GM18508 (cell line): ENCODE results near the gene TDRD10.

ENCODE experiments used
- ATAC-seq: cut with Tn5 transposase; IDR thresholded peaks from one replicate; pipeline ENCODE4 v1.9.1; 2021; ENCODE audit warnings: moderate number of reproducible peaks; ENCODE audit not compliant: insufficient read depth, unreplicated experiment

Gene TDRD10

DNA sequence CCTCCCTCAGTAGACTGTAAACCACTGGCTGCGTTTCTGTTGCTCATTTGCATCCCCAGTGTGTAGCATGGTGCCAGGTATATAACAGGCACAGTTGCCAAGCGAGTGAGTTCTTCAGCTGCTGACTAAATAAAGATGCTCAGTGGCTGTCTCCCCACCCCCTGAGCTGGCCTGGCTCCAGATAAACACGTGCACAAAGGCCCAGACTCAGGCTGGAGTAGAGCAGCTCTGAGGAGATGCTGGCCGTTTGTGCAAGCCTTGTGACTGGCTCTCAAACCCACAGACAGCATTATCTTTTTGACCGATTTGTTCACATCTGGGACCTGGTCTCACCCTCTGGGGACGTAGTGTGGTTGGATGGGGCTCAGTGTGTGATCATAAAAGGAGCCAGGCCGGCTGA is 72.7 kb downstream of the TDRD10 start:
- ATAC-seq: no peak

DNA sequence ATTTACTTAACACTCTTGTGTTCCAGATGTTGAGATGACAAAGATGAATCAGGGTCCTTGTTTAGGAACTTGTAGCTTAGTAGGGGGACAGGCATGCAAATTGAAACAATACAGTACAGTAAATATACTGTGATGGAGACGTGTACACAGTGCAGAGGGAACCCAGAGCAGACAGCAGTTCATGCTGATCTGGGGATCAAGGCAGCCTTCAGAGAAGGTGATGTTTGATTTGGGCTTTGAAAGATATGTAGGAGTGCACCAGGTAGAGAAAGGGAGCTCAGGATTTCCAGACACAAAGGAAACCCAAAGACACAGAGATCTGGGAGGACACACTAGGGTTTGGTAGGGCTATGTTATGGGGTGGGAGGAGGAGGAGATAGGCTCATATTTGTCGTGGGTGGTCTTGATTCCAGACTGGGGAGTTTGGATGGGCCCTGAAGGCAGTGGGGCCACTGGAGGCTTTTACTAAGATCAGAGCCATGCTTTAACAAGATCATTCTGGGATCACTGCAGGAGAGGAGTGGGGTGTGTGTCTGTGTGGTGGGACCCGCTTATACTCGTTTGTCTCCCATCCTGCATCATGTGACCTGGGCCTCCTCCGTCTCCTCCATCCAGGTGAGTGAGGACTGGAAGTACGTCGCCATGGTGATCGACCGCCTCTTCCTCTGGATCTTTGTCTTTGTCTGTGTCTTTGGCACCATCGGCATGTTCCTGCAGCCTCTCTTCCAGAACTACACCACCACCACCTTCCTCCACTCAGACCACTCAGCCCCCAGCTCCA is 73.3 kb downstream of the TDRD10 start:
- no peak for ATAC-seq

DNA sequence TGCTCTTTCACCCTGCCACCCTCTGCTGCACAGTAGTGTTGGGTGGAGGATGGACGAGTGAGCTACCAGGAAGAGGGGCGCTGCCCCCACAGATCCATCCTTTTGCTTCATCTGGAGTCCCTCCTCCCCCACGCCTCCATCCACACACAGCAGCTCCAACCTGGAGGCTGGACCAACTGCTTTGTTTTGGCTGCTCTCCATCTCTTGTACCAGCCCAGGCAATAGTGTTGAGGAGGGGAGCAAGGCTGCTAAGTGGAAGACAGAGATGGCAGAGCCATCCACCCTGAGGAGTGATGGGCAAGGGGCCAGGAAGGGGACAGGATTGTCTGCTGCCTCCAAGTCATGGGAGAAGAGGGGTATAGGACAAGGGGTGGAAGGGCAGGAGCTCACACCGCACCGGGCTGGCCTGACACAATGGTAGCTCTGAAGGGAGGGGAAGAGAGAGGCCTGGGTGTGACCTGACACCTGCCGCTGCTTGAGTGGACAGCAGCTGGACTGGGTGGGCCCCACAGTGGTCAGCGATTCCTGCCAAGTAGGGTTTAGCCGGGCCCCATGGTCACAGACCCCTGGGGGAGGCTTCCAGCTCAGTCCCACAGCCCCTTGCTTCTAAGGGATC is 74.0 kb downstream of the TDRD10 start:
- ATAC-seq: no peak

DNA sequence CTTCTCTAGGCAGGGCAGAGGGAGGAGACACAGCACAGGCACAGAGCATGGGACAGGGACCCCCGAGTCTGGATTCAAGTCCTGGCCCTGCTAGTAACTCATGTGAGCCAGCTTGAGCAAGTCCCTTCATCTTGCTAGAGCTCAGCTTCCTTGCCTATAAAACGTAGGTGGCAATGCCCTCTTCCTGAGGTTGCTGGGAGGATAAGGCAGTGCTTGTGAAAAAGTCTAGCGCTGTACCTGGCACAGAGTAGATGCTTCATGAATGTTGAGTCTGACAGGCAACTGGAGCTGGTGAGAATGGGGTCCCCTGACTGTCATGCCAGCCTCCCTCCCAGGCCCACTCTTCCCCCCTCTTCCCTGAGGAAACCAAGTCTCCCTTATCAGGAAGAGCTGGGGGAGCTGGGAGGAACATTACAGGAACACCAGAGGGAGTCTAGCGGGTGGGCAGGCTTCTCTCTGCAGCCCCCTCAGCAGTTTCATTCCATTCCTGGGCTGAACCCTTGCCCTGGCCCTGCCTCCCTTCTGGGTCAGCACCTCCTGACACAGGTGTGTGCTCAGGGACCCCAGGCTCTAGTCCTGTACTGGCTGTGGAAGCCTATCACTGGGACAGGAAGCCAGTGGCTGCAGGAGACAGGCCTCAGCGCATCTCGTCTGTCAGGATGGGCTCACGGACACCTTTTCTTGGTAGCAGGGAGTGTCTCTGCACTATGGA is 75.5 kb downstream of the TDRD10 start:
- no peak for ATAC-seq

DNA sequence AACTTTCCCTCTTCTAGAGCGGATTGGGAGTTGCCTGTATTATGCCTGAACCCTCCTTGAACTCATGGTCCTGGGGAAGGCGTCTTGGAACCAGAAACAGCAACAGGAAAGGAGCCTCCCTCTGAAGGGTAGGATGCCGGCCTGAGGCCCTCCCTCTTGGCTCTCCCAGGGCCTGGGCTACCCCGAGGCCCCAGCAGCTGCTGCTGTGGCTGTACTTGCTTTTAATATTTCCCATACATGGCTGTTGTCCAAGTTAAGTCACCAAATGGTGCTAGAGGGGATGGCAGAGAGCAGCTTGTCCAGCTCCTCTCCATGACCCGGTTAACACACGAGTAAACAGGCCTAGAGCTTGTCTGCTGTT is 76.0 kb downstream of the TDRD10 start:
- ATAC-seq: no peak

DNA sequence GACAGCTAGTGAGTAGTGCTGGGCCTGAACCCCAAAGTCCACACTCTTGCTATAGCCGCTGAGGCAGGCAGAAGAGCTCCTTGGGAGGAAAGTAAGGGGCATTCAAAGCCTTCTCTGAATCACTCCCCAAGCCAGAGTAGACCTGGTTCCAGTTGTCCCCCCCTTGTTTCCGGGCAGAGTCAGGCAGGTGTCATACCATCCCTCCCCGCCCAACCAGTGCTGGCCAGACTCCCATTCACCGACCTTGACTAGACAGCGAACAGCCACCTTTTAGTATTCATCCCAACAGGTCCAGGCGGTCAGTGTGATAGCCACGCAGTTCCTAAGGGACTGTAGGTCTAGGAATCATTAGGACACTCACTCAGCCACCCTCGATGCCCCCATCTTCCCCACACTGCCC is 77.4 kb downstream of the TDRD10 start:
- ATAC-seq: no peak

DNA sequence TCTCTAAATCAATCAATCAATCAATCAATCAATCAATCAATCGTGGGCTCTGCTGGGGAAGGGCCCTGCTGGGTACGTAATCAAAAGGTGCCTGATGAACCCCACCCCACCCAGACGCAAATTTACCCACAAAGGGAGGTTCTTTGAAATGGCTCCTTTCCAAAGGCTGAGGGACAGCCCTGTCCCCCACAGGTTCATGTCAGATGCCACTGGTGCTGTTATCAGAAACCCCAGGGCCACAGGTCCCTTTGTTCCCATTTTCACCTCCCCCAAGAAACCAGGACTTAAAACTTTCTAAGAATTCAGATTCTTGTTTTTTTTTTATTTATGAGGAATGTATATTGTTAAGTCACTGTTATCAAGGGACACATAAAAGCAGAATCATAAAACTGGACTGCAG is 79.7 kb downstream of the TDRD10 start:
- ATAC-seq: no peak

DNA sequence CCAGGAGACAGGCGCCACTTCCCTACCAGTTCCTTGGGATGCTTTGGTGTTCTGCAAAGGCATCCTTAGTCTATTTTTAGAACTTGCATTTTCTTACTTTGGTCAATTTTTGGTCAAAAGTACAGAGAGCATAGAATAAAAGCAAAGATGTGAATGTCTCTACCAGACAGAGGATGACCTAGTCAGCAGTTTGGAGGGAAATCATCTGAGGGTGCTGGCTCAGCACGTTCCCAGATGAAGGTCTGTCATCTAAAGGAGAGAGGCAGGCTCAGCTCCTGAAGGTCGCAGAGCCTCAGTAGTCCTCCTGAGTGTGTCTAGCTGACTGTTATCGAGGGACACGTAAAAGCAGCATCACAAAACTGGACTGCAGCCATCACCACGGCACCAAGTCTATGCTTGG is 80.9 kb downstream of the TDRD10 start:
- ATAC-seq: no peak

DNA sequence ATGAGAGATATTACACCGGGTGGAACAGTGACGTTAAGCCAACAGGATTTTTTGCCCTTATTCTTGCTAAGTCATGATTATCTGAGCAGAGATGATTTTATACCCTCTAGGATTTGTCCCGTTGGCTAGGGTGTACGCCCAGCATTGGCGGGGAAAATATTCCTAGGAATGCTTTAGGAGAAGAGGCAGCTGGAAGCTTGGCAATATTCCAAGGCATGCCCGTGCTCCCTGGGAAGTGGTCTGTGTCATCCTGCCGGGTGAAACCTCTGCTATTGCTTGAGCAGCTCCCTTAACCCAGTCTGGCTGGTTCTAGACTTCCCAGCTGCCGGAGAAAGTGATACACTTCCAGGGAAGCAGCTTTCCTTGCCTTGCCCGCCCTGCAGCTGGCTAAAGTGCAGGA is 81.8 kb downstream of the TDRD10 start:
- no peak for ATAC-seq

DNA sequence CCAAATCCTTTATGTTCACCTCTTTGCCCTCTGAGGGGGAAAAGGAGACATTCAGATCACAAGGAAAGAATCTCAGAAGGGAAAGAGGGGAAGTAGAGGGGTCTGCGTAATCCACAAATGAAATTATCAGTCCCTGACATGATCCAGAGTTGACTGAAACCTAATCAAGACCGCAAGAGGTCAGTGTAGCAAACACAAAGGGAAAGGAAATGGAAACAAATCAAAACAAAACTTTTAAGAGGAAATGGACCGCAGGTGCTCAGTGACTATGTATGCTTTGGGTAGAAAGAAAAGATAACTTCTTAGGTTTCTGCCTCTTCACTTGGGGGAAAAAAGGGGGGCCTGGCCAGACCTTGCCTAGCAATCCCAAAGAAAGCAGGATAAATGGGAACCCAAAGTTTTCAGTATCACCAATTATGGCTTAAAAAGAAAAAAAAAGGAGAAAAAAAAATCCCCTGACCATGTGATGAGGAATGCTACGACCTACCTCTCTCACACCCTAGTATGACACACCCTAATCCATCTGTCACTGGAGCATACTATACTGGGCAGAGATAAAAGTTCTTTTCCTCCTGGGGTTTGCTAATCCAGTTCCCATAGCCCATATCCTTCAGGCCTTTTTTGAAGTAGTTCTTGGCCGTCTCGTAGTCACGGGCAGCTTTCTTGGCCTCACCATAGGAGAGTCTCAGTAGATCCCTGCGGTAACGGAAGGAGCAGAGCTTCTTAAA is 82.4 kb downstream of the TDRD10 start:
- ATAC-seq: no peak

DNA sequence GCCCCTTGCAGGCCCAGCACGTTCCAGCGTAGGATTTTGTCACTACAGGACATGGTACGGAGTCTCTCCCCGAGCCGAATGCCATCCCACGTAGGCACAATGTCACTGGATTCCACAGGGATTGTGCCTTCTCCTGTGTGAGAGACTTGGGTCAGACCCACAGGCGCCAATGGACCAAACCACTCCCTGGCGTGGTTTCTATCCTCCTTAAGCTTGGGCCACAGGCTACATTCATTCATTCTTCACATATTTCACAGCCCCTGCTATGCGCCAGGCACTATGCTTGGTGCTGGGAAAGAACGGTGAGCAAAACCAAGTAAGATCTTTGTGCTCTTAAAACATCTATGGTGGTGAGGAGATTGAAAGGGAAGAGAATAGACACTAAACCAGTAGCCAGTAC is 84.2 kb downstream of the TDRD10 start:
- ATAC-seq: no peak

DNA sequence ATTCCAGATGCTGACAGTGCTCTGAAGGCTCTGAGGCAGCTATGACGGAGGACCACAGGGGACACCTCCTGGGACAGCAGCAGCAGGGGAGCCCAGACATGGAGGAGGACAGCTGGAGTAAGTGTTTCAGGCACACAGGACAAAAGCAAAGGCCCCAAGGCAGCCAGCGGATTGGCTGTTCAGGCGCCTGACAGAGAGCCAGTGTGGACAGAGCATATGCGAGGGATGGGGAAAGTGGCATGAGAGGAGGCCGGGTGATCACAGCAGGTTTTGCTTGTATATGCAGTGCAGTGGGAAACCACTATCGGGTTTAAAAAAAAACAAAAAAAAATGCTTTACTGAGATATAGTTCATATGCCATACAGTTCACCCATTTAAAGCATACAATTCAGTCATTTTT is 84.6 kb downstream of the TDRD10 start:
- no peak for ATAC-seq

DNA sequence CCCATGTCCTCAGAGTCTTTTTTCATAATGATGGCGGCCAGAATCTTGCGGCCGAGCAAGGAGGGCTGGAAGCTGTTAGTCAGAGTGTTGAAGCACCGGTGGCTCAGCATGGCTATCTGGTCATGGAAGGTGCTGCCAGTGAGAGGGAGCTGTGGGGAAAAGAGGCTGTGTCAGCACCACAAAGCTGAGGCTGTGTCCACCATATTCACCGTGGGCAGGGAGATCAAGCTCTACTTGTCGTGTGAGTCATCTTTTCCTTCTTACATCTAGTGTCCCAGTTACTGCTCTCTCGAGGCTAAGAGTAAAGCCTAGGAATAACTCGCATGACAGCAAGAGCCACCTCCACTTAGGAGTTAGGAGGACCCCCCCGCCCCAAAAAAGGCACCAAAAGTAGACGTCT is 87.8 kb downstream of the TDRD10 start:
- ATAC-seq: no peak

DNA sequence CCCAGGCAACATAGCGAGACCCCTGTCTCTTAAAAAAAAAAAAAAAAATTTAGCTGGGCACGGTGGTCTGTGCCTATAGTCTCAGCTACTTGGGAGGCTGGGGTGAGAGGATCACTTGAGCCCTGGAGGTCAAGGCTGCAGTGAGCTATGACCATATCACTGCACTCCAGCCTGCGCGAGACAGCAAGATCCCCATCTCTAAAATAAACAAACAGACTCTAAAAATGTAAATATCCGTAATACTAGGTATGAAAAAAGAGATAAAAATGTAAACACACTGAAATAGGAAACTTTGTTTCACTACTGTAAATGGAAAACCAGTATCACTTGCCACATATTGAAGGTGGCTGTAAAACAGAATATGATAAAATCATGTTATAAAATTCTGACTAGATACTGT is 88.7 kb downstream of the TDRD10 start:
- no peak for ATAC-seq

DNA sequence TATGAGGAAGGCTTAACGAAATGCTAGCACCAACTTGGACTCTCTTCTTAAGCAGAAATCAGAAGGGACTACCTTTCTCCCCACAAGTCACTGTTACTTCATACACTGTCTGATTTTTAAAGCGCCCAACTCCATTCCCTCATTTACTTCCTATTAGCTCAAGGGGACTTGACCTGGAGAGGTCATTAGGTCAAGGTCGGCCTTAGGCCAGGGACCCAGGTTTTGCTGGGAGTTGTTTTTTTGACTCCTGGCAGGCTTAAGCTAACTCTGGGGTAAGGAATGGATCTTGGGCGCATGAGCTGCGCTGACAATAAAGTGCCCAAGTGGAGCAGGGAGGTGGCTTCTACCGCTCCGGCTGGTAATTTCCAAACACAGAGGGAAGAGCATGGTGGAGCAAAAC is 89.2 kb downstream of the TDRD10 start:
- no peak for ATAC-seq

DNA sequence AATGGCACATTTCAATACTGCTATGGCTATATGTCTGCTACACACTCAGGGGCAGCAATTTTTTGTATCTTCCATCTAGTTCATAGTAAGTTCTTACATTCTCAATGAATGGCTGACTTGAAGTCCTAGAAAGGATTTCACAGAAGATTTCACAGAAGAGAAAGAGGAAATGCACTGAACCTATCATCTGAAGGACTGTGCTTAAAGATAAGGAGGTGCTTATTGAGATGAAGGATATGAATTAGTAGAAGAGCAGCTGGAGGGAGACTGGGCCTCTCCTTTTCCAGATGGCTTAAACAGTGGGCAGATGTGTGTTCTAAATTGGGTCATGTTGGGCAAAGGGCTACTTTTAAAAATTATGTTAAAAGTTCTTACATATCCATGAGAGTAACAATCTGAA is 91.4 kb downstream of the TDRD10 start:
- ATAC-seq: no peak

DNA sequence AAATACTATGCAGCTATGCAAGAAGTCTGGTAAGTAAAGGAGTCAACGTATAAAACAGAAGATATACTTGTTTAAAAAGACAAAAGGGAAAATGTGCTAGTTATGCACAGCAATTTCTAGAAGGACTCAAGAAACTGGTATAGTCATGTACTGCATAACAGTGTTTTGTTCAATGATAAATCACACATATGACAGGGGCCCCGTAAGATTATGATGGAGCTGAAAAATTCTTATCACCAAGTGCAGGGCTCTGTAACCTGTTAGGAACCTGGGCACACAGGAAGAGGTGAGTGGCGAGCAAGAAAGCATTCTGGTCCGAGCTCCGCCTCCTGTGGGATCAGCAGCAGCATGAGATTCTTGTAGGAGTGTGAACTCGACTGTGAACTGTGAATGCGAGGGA is 92.8 kb downstream of the TDRD10 start:
- no peak for ATAC-seq

DNA sequence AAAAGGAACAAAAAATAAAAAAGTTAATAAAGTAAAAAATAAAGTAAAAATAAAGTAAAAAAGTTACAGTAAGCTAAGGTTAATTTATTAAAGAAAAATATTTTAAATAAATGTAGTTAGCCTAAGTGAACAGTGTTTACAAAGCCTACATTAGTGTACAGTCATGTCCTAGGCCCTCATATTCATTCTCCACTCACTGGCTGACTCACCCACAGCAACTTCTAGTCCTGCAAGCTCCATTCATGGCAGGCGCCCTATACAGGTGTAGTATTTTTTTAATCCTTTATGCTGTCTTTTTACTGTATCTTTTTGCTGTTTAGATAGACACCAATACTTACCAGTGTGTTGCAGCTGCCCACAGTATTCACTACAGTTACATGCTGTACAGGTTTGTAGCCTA is 93.6 kb downstream of the TDRD10 start:
- ATAC-seq: no peak
